SH-SY5Y (cell line): ENCODE results near the gene HAP1.

Source experiments
- GATA2 ChIP-seq: IDR thresholded peaks from 2 replicates; pipeline ENCODE4 v1.6.1; 2011; ENCODE audit warnings: mild to moderate bottlenecking, low read depth, low read length
- GATA3 ChIP-seq: IDR thresholded peaks from 2 replicates; pipeline ENCODE4 v1.6.1; 2011; ENCODE audit warnings: low read depth, mild to moderate bottlenecking, low read length, moderate library complexity

The HAP1 gene, protein sequence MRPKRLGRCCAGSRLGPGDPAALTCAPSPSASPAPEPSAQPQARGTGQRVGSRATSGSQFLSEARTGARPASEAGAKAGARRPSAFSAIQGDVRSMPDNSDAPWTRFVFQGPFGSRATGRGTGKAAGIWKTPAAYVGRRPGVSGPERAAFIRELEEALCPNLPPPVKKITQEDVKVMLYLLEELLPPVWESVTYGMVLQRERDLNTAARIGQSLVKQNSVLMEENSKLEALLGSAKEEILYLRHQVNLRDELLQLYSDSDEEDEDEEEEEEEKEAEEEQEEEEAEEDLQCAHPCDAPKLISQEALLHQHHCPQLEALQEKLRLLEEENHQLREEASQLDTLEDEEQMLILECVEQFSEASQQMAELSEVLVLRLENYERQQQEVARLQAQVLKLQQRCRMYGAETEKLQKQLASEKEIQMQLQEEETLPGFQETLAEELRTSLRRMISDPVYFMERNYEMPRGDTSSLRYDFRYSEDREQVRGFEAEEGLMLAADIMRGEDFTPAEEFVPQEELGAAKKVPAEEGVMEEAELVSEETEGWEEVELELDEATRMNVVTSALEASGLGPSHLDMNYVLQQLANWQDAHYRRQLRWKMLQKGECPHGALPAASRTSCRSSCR

DNA sequence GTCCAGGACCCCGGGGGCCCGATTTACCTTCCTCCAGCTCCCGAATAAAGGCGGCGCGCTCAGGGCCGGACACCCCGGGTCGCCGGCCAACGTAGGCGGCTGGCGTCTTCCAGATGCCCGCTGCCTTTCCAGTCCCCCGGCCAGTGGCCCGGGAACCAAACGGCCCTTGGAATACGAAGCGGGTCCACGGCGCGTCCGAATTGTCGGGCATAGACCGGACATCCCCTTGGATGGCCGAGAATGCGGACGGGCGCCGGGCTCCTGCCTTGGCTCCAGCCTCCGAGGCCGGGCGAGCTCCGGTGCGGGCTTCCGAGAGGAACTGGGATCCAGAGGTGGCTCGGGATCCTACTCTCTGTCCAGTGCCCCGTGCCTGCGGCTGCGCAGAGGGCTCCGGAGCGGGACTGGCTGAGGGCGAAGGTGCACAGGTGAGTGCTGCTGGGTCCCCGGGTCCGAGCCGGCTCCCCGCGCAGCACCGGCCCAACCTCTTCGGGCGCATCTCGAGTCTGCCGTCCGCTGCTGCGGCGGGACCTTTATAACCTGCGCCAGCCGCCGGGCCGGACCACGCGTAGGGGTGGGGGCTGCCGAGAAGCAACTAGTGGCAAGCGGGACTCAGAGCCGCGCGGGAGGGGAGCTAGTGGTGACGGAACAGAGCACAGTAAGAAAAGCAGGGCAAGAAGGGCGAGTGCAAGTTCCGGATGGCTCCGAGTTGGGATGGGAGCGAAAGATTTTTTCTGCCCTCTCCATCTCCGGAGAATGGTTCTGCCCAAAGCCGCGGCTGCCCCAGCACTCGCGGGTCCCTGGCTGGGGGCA, at the start of gene HAP1:
Gene HAP1, minus strand, starts transcription at position 505 of the 810 bp plus-strand sequence. Its CDS starts 9 bp downstream, at position 496.
- TF ChIP-seq GATA2: no peak
- no peak for TF ChIP-seq GATA3

DNA sequence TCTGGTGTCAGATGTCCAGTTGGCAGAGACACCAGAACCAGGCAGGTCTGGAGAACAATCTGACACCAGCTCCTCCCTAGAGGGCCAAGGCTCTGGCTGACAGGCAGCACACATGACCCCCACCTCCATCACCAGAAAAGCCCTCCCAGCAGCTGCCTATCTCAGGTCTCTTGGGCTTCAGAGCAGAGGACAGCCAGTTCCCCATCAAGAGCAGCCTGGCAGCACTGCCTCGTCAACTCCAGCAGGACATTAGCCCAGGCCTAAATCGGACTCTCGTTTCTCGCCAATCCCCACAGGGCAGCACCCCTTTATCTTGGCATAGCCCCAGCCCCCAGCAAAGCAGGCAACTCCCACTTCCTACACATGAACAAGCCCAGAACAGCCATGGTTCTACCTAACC, 47.7 kb upstream of the HAP1 start:
- TF ChIP-seq GATA3: no peak
- no peak for TF ChIP-seq GATA2

DNA sequence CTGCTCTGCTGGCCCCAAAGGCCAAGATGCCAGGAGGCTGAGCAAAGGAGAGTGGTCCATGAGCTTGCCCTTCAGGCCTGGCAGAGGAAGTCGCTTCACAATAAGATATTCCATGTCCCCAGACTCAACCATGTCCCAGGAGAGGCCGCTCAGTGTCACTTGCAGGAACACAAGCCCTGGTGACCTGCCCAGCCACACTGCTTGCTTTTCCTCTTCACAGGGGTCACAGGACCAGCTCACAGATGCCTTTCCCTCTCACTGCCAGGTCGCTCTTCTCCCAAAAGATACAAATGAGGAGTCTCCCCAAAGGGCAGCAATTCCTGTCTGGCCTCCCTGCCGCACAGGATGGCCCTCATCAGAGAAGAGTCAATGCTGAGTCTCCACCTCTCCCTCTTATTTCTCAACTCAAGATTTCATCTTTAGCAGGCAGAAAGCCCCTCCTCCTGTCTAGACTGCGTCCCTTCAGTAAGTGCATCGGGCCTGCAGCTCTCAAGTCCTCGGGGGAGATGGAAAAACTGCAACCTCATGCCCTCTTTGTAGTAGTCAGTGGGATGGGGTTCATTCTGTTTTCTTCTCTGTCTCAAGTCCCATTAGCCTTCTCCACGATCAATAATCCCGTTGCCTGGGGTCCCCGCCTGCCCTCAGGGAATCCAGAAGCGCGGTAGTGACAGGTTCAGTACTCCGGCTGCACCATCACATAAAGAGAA, 47.1 kb upstream of the HAP1 start:
- no peak for TF ChIP-seq GATA2
- no peak for TF ChIP-seq GATA3

DNA sequence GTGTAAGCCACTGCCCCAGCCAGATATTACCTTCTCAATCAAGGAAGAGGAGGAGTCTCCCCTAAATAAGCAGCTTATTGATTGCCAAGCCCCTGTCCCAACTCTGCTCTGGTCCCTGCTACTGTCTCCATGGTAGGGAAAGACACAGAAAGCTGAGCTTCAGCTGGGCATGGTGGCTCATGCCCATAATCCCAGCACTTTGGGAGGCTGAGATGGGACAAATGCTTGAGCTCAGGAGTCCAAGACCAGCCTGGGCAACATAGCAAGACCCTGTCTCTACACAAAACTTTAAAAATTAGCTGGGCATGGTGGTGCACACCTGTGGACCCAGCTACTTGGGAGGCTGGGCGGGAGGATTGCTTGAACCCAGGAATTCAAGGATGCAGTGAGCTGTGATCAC, 45.5 kb upstream of the HAP1 start:
- TF ChIP-seq GATA2: no peak
- TF ChIP-seq GATA3: no peak

DNA sequence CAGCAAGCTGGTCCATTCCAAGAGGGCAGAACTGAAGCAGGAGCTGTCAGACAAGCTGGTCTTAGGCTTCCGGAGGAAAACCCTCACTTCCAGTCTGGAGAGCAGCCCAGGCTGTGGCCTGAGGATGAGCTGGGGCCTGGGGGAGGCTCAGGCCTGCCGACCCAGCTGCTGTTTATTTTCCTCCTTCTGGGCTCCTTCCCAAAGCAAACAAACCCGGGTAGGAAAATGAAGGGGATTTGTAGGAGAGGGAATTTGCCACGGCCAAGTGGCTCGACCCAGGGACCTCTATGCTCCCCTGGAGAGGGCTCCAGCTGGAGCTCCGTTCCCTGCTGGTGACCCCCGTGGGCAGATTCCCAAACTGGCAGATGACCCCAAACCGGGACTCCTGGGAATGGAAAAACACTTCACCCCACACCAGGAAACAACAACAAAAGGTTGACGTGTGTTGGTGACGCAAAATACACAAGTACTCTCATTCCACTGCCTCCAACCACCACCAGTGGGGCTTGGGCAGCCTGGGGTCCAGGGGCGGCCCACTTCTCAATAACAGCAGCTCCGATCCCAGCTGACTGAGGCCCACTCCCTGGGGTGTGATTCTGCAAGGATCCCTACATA, 43.2 kb upstream of the HAP1 start:
- no peak for TF ChIP-seq GATA2

DNA sequence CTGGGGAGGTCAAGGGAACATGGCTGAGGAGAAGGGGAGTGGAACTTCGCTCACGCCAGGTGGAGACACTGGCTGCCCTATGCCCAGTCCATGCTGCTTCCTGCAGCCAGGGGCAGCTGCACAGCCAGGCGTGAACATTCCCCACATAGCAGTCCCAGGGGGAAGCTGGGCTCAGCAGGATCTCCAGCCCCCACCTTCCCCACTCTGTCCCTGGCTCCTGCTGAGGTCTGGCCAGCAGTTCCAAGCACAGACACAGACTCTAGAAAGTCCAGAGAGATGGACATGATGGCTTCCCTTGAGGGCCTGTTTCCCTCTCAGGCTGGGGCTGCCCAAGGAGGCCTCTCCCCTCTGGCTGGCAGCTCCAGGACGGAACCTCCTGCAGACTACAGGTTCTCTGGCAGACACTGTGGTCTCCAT, 42.7 kb upstream of the HAP1 start:
- TF ChIP-seq GATA2 (no peak), GATA3 (no peak)

DNA sequence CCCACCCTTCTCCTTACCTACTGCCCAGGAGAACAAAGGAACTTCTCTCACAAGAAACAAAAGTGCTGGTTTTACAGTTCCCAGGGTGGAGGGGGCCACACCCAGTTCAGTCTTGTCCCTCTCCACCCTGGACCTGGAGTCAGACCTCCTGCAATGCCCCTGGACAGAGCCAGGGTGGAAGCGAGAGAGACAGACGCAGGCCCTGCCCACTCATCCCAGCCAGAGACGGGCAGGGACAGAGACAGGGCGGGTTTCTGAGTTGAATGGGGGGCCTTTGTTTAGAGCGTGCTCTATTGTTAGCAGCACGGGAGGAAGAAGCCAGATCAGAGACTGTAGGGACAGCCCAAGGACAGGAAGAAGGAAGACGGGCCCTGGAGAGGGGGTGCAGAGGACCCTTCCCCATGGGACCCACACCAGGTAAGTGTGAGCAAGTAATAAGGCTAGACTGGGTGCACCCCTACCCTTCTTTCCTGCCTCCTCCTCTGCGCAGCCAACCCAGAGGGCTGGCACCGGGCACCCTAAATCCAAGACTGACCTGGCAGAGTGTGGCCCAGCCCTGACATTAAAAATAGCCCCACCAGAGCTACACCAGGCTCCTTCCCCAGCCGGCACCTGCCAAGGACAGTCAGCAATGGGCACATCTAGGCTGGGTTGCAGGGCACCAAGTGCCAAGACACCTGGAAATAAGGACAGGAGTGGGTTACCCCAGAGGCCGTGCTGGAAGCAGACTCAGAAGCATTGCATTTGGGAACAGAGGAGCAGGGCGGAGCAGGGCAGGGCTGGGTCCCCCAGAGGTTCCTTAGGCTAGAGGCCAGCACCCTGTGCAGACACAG, 41.2 kb upstream of the HAP1 start:
- no peak for TF ChIP-seq GATA2
- no peak for TF ChIP-seq GATA3

DNA sequence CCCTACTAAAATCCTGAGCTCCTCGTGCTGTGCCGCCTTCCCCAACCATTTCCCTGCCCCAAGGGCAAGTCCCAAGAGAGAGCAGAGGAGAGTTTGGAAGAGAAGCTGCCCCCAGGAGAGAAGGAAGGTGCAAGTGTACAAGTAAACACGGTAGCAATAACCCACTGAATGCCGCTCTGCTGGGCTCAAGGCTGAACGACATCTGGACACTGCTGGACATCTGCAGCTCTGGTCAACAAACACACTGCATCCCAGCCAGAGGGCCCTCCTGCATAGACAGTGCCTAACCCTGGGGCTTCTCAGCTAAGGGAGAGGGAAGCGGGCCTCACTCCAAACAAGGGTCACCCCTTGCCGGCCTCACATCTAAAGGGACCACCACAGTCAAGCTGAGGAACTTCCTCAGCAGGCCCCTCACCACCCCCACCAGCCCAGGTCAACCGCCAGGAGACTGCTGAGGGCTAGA, 39.3 kb upstream of the HAP1 start:
- TF ChIP-seq GATA3 (no peak), GATA2 (no peak)

DNA sequence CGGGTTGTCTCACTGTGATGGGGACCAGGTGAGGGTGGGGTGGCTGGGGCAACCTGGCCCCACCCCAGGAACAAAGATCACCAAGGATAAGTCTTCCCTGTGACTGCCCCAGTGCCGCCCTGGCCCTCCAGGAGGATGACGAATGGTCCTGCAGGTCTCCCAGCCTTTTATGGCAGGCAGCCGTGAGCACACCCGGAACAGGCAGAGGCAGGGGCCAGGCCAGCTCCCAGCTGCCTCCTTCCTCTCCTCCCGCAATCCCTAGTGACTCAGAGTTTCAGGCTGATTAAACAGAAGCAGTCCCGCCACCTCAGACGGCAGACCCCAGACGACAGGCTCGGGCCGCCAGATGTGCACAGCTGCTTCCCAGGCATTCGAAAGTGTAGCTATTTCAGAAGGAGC, 38.7 kb upstream of the HAP1 start:
- TF ChIP-seq GATA2: no peak
- TF ChIP-seq GATA3: no peak

DNA sequence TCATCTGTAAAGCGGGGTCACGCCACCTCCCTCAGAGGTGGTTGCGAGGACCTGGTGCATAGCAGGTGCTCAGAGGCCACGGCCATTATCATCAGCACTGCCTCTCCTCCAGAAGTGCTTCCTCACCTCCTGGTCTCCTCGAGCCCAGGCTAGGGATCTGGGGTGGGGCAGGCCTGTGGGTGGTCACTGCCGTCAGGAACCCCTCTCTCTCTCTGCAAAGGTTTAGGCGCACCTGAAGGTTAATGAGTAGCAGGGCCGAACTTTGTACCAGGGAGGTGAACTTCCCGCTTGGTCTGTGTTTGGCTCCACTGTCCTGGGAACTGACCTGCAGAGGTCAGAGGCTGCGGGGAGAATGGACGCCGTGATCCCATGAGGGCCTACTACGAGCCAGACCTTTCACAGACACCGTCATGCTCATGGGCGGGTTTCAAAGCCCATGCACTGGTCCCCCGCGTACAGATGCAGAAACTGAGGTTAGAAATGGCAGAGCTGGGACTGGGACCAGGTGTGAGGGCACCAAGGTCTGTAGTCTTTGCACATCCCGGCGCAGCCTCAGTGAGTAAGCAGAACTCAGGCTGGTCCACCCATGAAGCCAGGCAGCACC, 38.2 kb upstream of the HAP1 start:
- TF ChIP-seq GATA3 (no peak), GATA2 (no peak)

DNA sequence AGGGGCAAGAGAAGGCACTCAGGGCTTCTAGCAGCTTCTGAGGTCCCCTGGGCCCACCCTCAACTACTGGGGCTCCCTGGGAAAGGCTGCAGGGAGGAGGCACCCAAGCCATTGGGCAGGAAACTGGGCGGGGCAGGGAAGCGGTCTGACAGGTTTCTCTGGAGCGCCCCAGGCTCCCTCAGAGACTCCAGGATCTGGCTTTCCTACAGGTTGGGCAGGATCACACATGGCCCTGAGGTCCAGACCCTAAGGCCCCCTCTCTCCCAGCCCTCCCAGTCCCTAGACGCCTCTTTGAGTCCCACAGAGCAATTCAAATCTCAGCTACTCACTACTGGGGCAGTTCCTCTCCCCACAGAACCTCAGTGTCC, 37.8 kb upstream of the HAP1 start:
- no peak for TF ChIP-seq GATA2
- no peak for TF ChIP-seq GATA3

DNA sequence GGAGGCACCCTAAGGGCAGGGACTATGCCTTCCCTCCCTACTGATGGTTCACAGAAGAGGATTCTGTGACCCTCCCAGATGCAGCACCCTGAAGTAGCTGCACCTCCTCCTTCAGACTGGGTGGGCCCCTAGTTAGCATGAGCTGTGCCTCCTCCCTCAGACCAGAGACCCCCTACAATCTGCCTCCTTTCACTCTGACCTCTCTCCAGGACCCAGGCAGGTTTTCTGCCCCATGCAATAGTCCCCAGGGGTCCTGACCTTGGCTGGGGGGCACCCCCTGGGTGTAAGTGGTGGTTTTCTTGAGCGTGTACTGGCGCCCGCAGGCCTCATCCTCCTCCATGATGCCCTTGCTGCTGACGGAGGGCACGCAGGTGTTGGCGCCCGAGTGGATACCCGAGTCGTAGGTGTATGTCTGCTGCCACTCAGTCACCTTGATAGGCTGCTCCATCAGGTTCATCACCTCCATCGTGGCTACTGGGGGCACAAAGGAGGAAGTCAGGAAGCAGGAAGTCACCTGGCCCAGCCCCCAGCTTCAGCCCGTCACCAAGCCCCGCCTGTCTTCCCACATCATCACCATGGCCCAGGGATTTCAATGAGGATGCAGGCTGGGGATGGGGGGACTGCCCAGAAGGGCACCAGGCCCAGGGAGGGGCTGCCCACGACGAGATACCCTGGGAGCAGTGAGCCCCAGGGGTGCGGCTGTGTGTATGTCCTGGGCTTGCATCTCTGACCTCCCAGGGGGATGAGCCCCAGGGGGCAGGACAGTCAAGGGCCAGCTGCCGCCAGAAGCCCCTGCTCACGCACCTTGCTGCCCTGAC, 37.2 kb upstream of the HAP1 start:
- TF ChIP-seq GATA3 (no peak), GATA2 (no peak)
